HEK293 (cell line): ENCODE results near the gene BTG2.
A peak's percentile ranks its signal among the peaks of the same experiment; 100 is the strongest.

Experiments used
- CTCF ChIA-PET: fragments of 350-600 bp; formaldehyde crosslinking; extraction: SDS; loops from one replicate; lab custom pipeline; 2021; ENCODE audit warnings: antibody characterized with exemption; lab: Yijun Ruan, JAX
- POLR2A ChIA-PET: fragments of 300-600 bp; formaldehyde crosslinking; extraction: SDS; loops from one replicate; lab custom pipeline; 2020; ENCODE audit warnings: antibody characterized with exemption, inconsistent platforms; lab: Yijun Ruan, JAX
- H3K27ac ChIP-seq: fragments of 200-500 bp; sonication (Bioruptor generic); 2 replicates; pipeline ENCODE4 v1.5.1; 2014; ENCODE audit warnings: low read depth, low read length, control low read depth, inconsistent platforms; ENCODE audit errors: extremely low read depth
- H3K36me3 ChIP-seq, 2 experiments: fragments of 200-500 bp in 1 of 2; sonication (Bioruptor generic) in 1 of 2; 1 replicate in 1 of 2; 2 replicates in 1 of 2; pipeline ENCODE4 v1.5.1; 2014 to 2017; ENCODE audit warnings: inconsistent platforms in 2 of 2, low read length in 2 of 2; ENCODE audit not compliant: control insufficient read depth in 2 of 2, insufficient read depth in 1 of 2
- H3K4me1 ChIP-seq: fragments of 200-500 bp; sonication (Bioruptor generic); 2 replicates; pipeline ENCODE4 v1.5.1; 2014; ENCODE audit warnings: mild to moderate bottlenecking, low read length, inconsistent platforms; ENCODE audit not compliant: control insufficient read depth, insufficient read depth
- H3K4me3 ChIP-seq: 2 replicates; pipeline ENCODE4 v1.5.1; 2011; ENCODE audit warnings: low read depth, mild to moderate bottlenecking, control low read depth, low read length, moderate library complexity
- H3K9me3 ChIP-seq: fragments of 200-500 bp; sonication (Bioruptor generic); 2 replicates; pipeline ENCODE4 v1.5.1; 2014; ENCODE audit warnings: low read depth, low read length, inconsistent platforms; ENCODE audit not compliant: control insufficient read depth, insufficient read depth
- GLIS1 ChIP-seq: fragments of 450-650 bp; formaldehyde crosslinking; IDR thresholded peaks from 2 replicates; pipeline ENCODE4 v1.5.1; 2016; ENCODE audit warnings: missing biosample characterization, missing genetic modification characterization
- PRDM1 ChIP-seq: fragments of 450-650 bp; formaldehyde crosslinking; IDR thresholded peaks from 2 replicates; pipeline ENCODE4; 2016; ENCODE audit warnings: missing biosample characterization, missing genetic modification characterization
- PRDM10 ChIP-seq: fragments of 450-650 bp; formaldehyde crosslinking; IDR thresholded peaks from 2 replicates; pipeline ENCODE4 v1.5.1; 2016; ENCODE audit warnings: missing biosample characterization, missing genetic modification characterization
- ZBTB17 ChIP-seq: fragments of 450-650 bp; formaldehyde crosslinking; IDR thresholded peaks from 2 replicates; pipeline ENCODE4 v1.5.1; 2016; ENCODE audit warnings: missing biosample characterization, missing genetic modification characterization
- ZIC2 ChIP-seq: fragments of 450-650 bp; formaldehyde crosslinking; IDR thresholded peaks from 2 replicates; pipeline ENCODE4 v1.5.1; 2016; ENCODE audit warnings: missing biosample characterization, missing genetic modification characterization
- ZNF132 ChIP-seq: fragments of 450-650 bp; formaldehyde crosslinking; IDR thresholded peaks from 2 replicates; pipeline ENCODE4 v1.5.1; 2017; ENCODE audit warnings: missing biosample characterization, missing genetic modification characterization, borderline replicate concordance
- ZNF140 ChIP-seq: fragments of 450-650 bp; formaldehyde crosslinking; IDR thresholded peaks from 2 replicates; pipeline ENCODE4 v1.5.1; 2016; ENCODE audit warnings: missing biosample characterization, missing genetic modification characterization
- ZNF169 ChIP-seq: fragments of 450-650 bp; formaldehyde crosslinking; IDR thresholded peaks from 2 replicates; pipeline ENCODE4 v1.5.1; 2016; ENCODE audit warnings: missing biosample characterization, missing genetic modification characterization
- ZNF2 ChIP-seq: fragments of 450-650 bp; formaldehyde crosslinking; IDR thresholded peaks from 2 replicates; pipeline ENCODE4 v1.5.1; 2016; ENCODE audit warnings: missing biosample characterization, missing genetic modification characterization
- ZNF266 ChIP-seq: fragments of 450-650 bp; formaldehyde crosslinking; IDR thresholded peaks from 2 replicates; pipeline ENCODE4 v1.5.1; 2016; ENCODE audit warnings: missing biosample characterization, missing genetic modification characterization, low read depth
- ZNF274 ChIP-seq, 2 experiments: fragments of 200-500 bp in 1 of 2; fragments of 450-650 bp in 1 of 2; sonication (Bioruptor generic) in 1 of 2; formaldehyde crosslinking in 1 of 2; IDR thresholded peaks; 2 replicates each; pipeline versions ENCODE4 v1.5.1 to v1.6.1; 2014 to 2016; ENCODE audit warnings: borderline replicate concordance in 1 of 2, inconsistent platforms in 1 of 2, low read length in 1 of 2, missing biosample characterization in 1 of 2, missing genetic modification characterization in 1 of 2
- ZNF324 ChIP-seq: fragments of 450-650 bp; formaldehyde crosslinking; IDR thresholded peaks from 2 replicates; pipeline ENCODE4 v1.5.1; 2016; ENCODE audit warnings: missing biosample characterization, missing genetic modification characterization
- ZNF366 ChIP-seq: fragments of 450-650 bp; formaldehyde crosslinking; conservative IDR thresholded peaks from 2 replicates; pipeline ENCODE4 v1.5.1; 2016; ENCODE audit warnings: missing biosample characterization, missing genetic modification characterization
- ZNF488 ChIP-seq: fragments of 450-650 bp; formaldehyde crosslinking; IDR thresholded peaks from 2 replicates; pipeline ENCODE4 v1.5.1; 2016; ENCODE audit warnings: missing biosample characterization, missing genetic modification characterization
- ZNF555 ChIP-seq: fragments of 450-650 bp; formaldehyde crosslinking; conservative IDR thresholded peaks from 2 replicates; pipeline ENCODE4 v1.5.1; 2017; ENCODE audit warnings: missing biosample characterization, mild to moderate bottlenecking, missing genetic modification characterization, inconsistent platforms
- ZNF571 ChIP-seq: fragments of 450-650 bp; formaldehyde crosslinking; IDR thresholded peaks from 2 replicates; pipeline ENCODE4 v1.5.0; 2017; ENCODE audit warnings: missing biosample characterization, missing genetic modification characterization
- ZNF629 ChIP-seq: fragments of 450-650 bp; formaldehyde crosslinking; IDR thresholded peaks from 2 replicates; pipeline ENCODE4 v1.5.1; 2017; ENCODE audit warnings: missing biosample characterization, missing genetic modification characterization
- ZNF707 ChIP-seq: fragments of 450-650 bp; formaldehyde crosslinking; IDR thresholded peaks from 2 replicates; pipeline ENCODE4 v1.5.1; 2016; ENCODE audit warnings: missing biosample characterization, missing genetic modification characterization
- ZNF792 ChIP-seq: fragments of 450-650 bp; formaldehyde crosslinking; IDR thresholded peaks from 2 replicates; pipeline ENCODE4 v1.5.1; 2016; ENCODE audit warnings: missing biosample characterization, missing genetic modification characterization
- TF ChIP-seq, protein P1 (sequence below): fragments of 450-650 bp; formaldehyde crosslinking; IDR thresholded peaks from 2 replicates; pipeline ENCODE4 v1.5.1; 2016; ENCODE audit warnings: missing biosample characterization, missing genetic modification characterization

The BTG2 gene

DNA sequence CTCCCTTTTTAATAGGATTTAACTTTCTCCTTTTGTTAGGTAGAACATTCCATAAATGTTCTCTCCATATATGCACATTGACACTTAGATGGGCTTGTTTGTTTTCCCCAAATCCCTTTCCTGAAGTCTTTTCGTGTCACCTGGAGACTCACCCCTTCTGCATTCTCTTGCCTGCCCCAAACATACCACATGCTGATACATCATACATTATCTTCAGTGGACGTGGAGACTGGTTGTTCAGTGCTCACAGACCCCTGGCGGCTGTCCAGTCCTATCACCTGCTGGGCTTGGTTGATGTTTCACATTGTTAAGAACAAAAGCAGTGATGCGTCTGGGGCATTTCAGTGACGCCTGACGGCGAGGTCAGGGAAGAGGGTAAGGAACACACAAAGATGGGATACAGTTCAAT, 23.4 kb downstream of the BTG2 start:
- TF ChIP-seq ZNF169 (tag by site-specific recombination) (no peak), PRDM1 (tag by site-specific recombination) (peak; percentile 64), ZNF132 (no peak), ZNF571 (no peak), ZNF140 (tag by site-specific recombination) (no peak), ZNF629 (tag by site-specific recombination) (peak; percentile 46), ZIC2 (tag by site-specific recombination) (peak; percentile 92), ZNF266 (tag by site-specific recombination) (peak; percentile 99), PRDM10 (peak; percentile 38; the same call in 1 of the 2 replicates), ZNF792 (no peak), ZNF324 (tag by site-specific recombination) (no peak), ZNF366 (peak; percentile 17; the same call in 1 of the 2 replicates), GLIS1 (tag by site-specific recombination) (no peak), ZNF274 (IDR thresholded peaks at IDR 0.05; ENCODE audit: low read length) (no peak), ZNF274 (tag by site-specific recombination; IDR thresholded peaks at IDR 0.05; ENCODE audit: borderline replicate concordance) (no peak)
- TF ChIP-seq, protein P1, sequence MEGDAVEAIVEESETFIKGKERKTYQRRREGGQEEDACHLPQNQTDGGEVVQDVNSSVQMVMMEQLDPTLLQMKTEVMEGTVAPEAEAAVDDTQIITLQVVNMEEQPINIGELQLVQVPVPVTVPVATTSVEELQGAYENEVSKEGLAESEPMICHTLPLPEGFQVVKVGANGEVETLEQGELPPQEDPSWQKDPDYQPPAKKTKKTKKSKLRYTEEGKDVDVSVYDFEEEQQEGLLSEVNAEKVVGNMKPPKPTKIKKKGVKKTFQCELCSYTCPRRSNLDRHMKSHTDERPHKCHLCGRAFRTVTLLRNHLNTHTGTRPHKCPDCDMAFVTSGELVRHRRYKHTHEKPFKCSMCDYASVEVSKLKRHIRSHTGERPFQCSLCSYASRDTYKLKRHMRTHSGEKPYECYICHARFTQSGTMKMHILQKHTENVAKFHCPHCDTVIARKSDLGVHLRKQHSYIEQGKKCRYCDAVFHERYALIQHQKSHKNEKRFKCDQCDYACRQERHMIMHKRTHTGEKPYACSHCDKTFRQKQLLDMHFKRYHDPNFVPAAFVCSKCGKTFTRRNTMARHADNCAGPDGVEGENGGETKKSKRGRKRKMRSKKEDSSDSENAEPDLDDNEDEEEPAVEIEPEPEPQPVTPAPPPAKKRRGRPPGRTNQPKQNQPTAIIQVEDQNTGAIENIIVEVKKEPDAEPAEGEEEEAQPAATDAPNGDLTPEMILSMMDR (tag by site-specific recombination): peak; percentile 46; the same call in 1 of the 2 replicates
- CTCF ChIA-PET: interaction anchor here (0.9 to 2.2 kb wide), 3 partner anchors 13 to 57 kb away, joined by 3 to 12 read pairs (median 5); no protein-coding TSS in a partner anchor
- H3K4me1 ChIP-seq: peaks cover 31% of the 10 kb centered on the region
- H3K27ac ChIP-seq: no peak overlapping the region; the same call in 1 of the 2 replicates
- no peak overlapping the region for H3K4me3 ChIP-seq
- no peaks in the 10 kb centered on the region for H3K9me3 ChIP-seq
- H3K36me3 ChIP-seq: no peaks in the 10 kb centered on the region
- POLR2A ChIA-PET: no interaction called here

DNA sequence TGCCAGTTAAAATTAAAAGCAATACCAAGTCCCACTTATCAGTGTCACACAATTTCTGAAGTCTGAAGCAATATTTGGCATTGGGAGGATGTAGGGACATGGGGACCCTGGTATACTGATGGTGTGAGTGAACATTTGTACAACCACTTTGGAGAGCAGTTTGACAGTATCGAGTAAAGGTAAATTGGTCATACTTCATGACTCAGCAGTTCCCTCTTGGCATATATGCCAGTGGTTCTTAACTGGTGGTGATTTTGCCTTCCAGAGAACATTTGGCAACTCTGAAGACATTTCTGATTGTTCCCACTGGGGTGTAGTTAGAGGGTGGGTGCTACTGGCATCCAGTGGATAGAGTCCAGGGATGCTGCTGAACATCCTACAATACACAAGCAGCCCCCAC, 25.9 kb downstream of the BTG2 start:
- Histone ChIP-seq H3K9me3 (no peaks in the 10 kb centered on the region), H3K27ac (no peak overlapping the region), H3K4me1 (peaks cover 16% of the 10 kb centered on the region), H3K36me3 (no peaks in the 10 kb centered on the region), H3K4me3 (no peak overlapping the region)
- CTCF ChIA-PET: interaction anchor here (16.4 kb wide), 1 partner anchor 61 kb away, joined by 371 read pairs; no protein-coding TSS in a partner anchor
- TF ChIP-seq ZNF707 (tag by site-specific recombination) (no peak), ZNF555 (tag by site-specific recombination) (no peak), ZBTB17 (tag by site-specific recombination) (no peak), ZNF2 (tag by site-specific recombination) (no peak), ZNF488 (no peak)
- POLR2A ChIA-PET: interaction anchor here (0.7 kb wide), 1 partner anchor 19 kb away, joined by 5 read pairs; no protein-coding TSS in a partner anchor
